CD4-positive, CD25-positive, alpha-beta regulatory T cell (primary cell): ENCODE measurements around the gene UBR2. TPM values are rescaled to one million over a fixed set of nuclear protein-coding genes. Genes with fewer than 3 reads are reported as not detected.
"Not testable (repeated sequence)": the region's sequence is repeated elsewhere in the genome, so short reads cannot be mapped to it uniquely, and the experiment has no call there.

Experiments used
- ATAC-seq, 2 donors: fragments of 150-1000 bp; cut with Tn5 transposase; one replicate each; pipeline ENCODE4 v1.10.0; 2021; ENCODE audit warnings: low read depth in 2 of 2, moderate number of reproducible peaks in 2 of 2, moderate library complexity in 1 of 2
- DNase-seq, 3 donors: peaks; one replicate each; pipeline versions ENCODE4 v3.0.0 to v3.0.0-alpha.2; 2012 to 2022; ENCODE audit warnings: mixed read lengths in 1 of 3
- H3K27ac ChIP-seq: one replicate; pipeline ENCODE4 v1.7.0; 2013; ENCODE audit warnings: mild to moderate bottlenecking, low read length; ENCODE audit not compliant: insufficient read depth, poor library complexity, severe bottlenecking
- H3K27me3 ChIP-seq: one replicate; pipeline ENCODE4 v1.7.0; 2013; ENCODE audit warnings: low read length; ENCODE audit not compliant: control insufficient read depth, insufficient read depth
- H3K36me3 ChIP-seq: one replicate; pipeline ENCODE4 v1.7.0; 2013; ENCODE audit warnings: mild to moderate bottlenecking, low read length, moderate library complexity; ENCODE audit not compliant: control insufficient read depth, insufficient read depth
- H3K4me1 ChIP-seq: 2 replicates; pipeline ENCODE4 v1.7.0; 2013; ENCODE audit warnings: mild to moderate bottlenecking, low read length; ENCODE audit not compliant: insufficient read depth, control insufficient read depth, poor library complexity, severe bottlenecking
- H3K4me3 ChIP-seq: one replicate; pipeline ENCODE4 v1.7.0; 2013; ENCODE audit warnings: low read depth, mild to moderate bottlenecking, low read length, moderate library complexity
- H3K9me3 ChIP-seq, 2 experiments: 1 replicate in 1 of 2; 2 replicates in 1 of 2; pipeline ENCODE4 v1.7.0; 2013; ENCODE audit warnings: low read length in 2 of 2, mild to moderate bottlenecking in 1 of 2, moderate library complexity in 1 of 2; ENCODE audit not compliant: control insufficient read depth in 2 of 2
- H3K27ac Mint-ChIP-seq, 3 donors: one replicate each; pipeline ENCODE4 v1.8.0; 2020 to 2022; ENCODE audit warnings: mild to moderate bottlenecking in 3 of 3, mixed read lengths in 3 of 3, moderate library complexity in 2 of 3
- H3K27me3 Mint-ChIP-seq: one replicate; pipeline ENCODE4 v1.8.0; 2022; ENCODE audit warnings: mild to moderate bottlenecking, mixed read lengths
- H3K36me3 Mint-ChIP-seq: one replicate; pipeline ENCODE4 v1.8.0; 2020; ENCODE audit warnings: mixed read lengths
- H3K4me1 Mint-ChIP-seq, 4 donors: one replicate each; pipeline ENCODE4 v1.8.0; 2020 to 2022; ENCODE audit warnings: mixed read lengths in 4 of 4, mild to moderate bottlenecking in 1 of 4
- H3K4me3 Mint-ChIP-seq, 4 donors: one replicate each; pipeline ENCODE4 v1.8.0; 2020 to 2022; ENCODE audit warnings: mild to moderate bottlenecking in 4 of 4, mixed read lengths in 4 of 4, moderate library complexity in 3 of 4
- H3K9me3 Mint-ChIP-seq, 7 donors: one replicate each; pipeline ENCODE4 v1.8.0; 2020 to 2022; ENCODE audit warnings: mixed read lengths in 7 of 7, mild to moderate bottlenecking in 3 of 7, moderate library complexity in 2 of 7
- polyA plus RNA-seq, 4 donors: library from polyadenylated mRNA; unstranded; fragments of 300-500 nt; fragmentation: Illumina TruSeq; gene quantifications; one replicate each; pipeline ENCODE4 v1.2.3, GENCODE V29; 2021
- total RNA-seq: library from RNA; stranded (reverse); gene quantifications from one replicate; pipeline ENCODE4 v1.2.3, GENCODE V29; 2022

Gene UBR2
- total and polyA plus RNA-seq, 5 donors from 2014 or later: 9.9 to 50.2 (median 11.5) TPM

DNA sequence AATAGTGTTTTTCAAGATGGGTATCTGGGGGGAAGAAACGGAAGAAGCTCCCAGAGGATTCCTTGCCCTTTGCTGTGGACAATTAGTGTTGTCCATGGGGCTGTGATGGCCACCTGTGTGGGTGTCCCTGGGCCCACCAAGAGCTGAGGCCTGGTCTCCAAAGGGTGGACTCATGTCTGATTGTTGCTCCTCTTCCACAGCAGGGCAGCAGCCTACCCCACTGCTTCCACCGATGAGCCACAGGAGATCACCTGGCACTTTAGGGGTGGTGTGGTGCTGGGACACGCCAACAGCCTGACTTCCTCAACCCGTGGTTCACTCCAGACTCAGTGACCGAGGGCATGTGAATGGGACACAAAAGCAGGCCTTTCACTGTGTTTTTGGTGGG, 133.4 kb downstream of the UBR2 start:
- ATAC-seq (no peak), DNase-seq (no peak)
- Histone ChIP-seq H3K4me1 (peaks cover 10% of the 10 kb centered on the region), H3K4me3 (no peak overlapping the region), H3K36me3 (peaks cover 9% of the 10 kb centered on the region), H3K27ac (no peak overlapping the region), H3K9me3 (no peaks in the 10 kb centered on the region), H3K27me3 (no peaks in the 10 kb centered on the region)
- Mint-ChIP-seq H3K4me3 (no peak overlapping the region), H3K36me3 (peaks cover 15% of the 10 kb centered on the region), H3K9me3 (no peaks in the 10 kb centered on the region), H3K27ac (no peak overlapping the region), H3K27me3 (peaks cover 4% of the 10 kb centered on the region), H3K4me1 (peaks cover 13 to 30% (median 26%) of the 10 kb centered on the region in 4 donors)

DNA sequence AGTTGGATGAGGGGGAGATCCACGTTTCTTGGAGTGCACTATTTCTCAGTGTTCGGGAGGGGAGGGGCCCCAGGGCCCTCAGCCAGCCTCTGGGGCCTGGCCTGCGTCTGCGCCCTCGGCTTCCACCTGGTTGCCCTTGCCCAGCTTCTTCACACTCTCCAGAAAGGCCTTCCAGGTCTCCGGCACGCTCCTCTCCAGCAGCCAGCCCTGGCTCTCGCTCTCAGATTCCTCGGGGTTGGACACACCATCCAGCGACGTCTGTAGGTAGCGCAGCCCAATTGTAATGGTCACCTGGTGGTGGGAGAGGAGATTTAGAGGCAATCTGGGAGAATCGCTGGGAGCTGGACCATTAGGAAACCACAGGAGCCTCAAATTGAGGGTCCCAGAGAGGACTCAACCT, 134.4 kb downstream of the UBR2 start:
- no peaks in the 10 kb centered on the region for H3K9me3 ChIP-seq
- H3K4me3 Mint-ChIP-seq: no peak overlapping the region
- peaks cover 10% of the 10 kb centered on the region for H3K4me1 ChIP-seq
- H3K4me3 ChIP-seq: no peak overlapping the region
- H3K27me3 ChIP-seq: no peaks in the 10 kb centered on the region
- H3K9me3 Mint-ChIP-seq: no peaks in the 10 kb centered on the region
- ATAC-seq (no peak), DNase-seq (no peak)
- H3K27ac ChIP-seq: no peak overlapping the region
- H3K27me3 Mint-ChIP-seq: peaks cover 4% of the 10 kb centered on the region
- H3K36me3 Mint-ChIP-seq: peaks cover 10% of the 10 kb centered on the region
- peak overlapping the region in 2 of 3 donors; percentile 72 to 86 for H3K27ac Mint-ChIP-seq
- H3K4me1 Mint-ChIP-seq: peaks cover 8 to 26% (median 19%) of the 10 kb centered on the region in 4 donors
- H3K36me3 ChIP-seq: no peaks in the 10 kb centered on the region

DNA sequence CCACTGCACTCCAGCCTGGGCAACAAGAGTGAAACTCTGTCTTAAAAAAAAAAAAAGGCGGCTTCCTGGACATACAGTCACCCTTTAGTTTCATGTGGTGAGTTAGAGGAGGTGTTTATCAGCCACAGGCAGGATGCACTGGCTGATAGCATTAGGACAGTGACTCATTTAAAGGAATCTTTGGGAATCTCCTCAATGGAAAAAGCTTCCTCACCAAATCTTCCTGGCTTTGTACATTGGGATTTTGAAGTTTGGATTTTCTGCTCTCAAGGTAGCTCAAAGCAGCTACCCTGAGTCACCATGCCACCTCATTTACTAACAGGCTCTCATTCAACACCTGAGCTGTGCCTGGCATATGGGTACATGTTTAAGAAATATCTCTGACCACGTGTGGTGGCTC, 138.4 kb downstream of the UBR2 start:
- H3K27ac ChIP-seq: no peak overlapping the region
- H3K36me3 ChIP-seq: no peaks in the 10 kb centered on the region
- no peaks in the 10 kb centered on the region for H3K9me3 Mint-ChIP-seq
- ATAC-seq: no peak
- DNase-seq: no peak
- no peaks in the 10 kb centered on the region for H3K9me3 ChIP-seq
- no peaks in the 10 kb centered on the region for H3K27me3 ChIP-seq
- H3K4me3 Mint-ChIP-seq: no peak overlapping the region
- H3K27me3 Mint-ChIP-seq: peaks cover 4% of the 10 kb centered on the region
- no peaks in the 10 kb centered on the region for H3K4me1 ChIP-seq
- no peaks in the 10 kb centered on the region for H3K4me1 Mint-ChIP-seq
- no peaks in the 10 kb centered on the region for H3K36me3 Mint-ChIP-seq
- no peak overlapping the region for H3K27ac Mint-ChIP-seq
- H3K4me3 ChIP-seq: no peak overlapping the region

DNA sequence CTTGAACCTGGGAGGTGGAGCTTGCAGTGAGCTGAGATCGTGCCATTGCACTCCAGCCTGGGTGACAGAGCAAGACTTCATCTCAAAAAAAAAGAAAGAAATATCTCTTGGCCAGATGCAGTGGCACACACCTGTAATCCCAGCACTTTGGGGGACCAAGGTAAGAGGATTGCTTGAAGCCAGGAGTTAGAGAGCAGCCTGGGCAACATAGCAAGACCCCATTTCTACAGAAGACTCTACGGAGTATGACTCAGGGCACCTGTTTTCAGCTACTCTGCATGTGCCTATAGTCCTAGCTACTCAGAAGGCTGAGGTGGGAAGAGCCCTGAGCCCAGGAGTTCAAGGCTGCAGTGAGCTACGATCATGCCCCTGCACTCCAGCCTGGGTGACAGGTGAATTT, 139.0 kb downstream of the UBR2 start:
- H3K4me1 ChIP-seq, H3K9me3 ChIP-seq, H3K27ac ChIP-seq, H3K36me3 Mint-ChIP-seq, H3K27me3 Mint-ChIP-seq, ATAC-seq, H3K9me3 Mint-ChIP-seq, H3K27ac Mint-ChIP-seq, H3K4me1 Mint-ChIP-seq, H3K4me3 Mint-ChIP-seq, H3K36me3 ChIP-seq, DNase-seq, H3K27me3 ChIP-seq, H3K4me3 ChIP-seq: not testable (repeated sequence)

DNA sequence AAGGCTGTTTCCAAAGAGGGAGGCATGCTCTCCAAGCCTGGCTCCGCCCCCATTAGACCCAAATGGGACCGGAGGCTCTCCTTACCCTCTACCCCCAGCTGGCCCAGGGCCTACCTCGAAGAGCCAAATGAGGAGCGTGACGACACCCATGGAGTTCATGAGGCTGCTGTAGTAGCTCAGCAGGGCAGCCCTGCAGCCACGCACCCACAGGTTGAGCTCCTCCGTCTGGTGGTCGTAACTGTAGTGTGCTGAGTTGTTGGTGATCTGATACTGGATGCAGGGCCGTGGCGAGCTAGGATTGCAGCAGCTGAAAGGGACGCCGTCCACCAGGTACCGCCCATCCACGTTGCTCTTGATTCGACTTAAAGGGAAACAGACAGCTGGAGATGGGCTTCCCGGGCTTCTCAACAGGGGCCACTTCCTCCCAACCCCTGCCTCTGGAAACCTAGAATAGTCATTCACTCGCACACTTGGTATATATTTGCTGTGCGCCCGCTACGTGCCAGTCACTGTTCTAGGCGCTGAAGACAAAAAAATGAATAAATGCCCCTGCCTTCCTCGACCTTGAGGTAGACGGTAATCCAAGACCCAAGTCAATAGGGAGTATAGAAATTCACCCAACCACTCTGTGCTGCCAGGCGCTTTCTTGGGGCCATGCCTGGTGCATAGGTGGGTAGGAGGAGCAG, 140.6 kb downstream of the UBR2 start:
- Histone ChIP-seq H3K27me3 (no peaks in the 10 kb centered on the region), H3K36me3 (no peaks in the 10 kb centered on the region), H3K27ac (no peak overlapping the region), H3K9me3 (no peaks in the 10 kb centered on the region), H3K4me1 (no peaks in the 10 kb centered on the region), H3K4me3 (no peak overlapping the region)
- ATAC-seq (no peak), DNase-seq (no peak)
- Mint-ChIP-seq H3K27me3 (no peaks in the 10 kb centered on the region), H3K36me3 (no peaks in the 10 kb centered on the region), H3K9me3 (no peaks in the 10 kb centered on the region), H3K4me1 (no peaks in the 10 kb centered on the region), H3K27ac (no peak overlapping the region), H3K4me3 (no peak overlapping the region)

DNA sequence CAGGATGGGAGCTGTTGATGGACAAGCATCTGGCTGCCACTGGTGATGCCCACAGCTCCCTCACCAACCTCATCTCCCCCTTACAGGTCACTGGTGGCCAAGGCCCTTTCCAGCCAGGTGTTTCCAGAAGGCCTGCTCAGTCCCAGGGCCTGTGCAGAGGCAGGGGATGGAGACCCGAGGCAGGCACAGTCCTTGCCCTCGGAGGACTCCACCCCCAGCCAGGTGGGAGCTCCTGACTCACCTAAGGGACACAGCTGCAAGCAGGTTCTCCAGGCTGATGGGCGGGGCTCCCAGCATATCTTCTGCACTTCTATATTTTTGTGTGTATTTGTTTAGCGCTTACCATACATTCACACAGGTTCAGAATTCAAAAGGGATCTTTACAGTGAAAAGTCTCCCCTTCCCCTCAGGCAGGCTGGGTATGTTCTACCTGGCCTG, 141.1 kb downstream of the UBR2 start:
- Mint-ChIP-seq H3K27ac (no peak overlapping the region), H3K27me3 (no peaks in the 10 kb centered on the region), H3K4me1 (no peaks in the 10 kb centered on the region), H3K36me3 (no peaks in the 10 kb centered on the region), H3K4me3 (no peak overlapping the region), H3K9me3 (no peaks in the 10 kb centered on the region)
- ATAC-seq: no peak
- DNase-seq: no peak
- Histone ChIP-seq H3K9me3 (no peaks in the 10 kb centered on the region), H3K27ac (no peak overlapping the region), H3K4me3 (no peak overlapping the region), H3K4me1 (no peaks in the 10 kb centered on the region), H3K27me3 (no peaks in the 10 kb centered on the region), H3K36me3 (no peaks in the 10 kb centered on the region)

DNA sequence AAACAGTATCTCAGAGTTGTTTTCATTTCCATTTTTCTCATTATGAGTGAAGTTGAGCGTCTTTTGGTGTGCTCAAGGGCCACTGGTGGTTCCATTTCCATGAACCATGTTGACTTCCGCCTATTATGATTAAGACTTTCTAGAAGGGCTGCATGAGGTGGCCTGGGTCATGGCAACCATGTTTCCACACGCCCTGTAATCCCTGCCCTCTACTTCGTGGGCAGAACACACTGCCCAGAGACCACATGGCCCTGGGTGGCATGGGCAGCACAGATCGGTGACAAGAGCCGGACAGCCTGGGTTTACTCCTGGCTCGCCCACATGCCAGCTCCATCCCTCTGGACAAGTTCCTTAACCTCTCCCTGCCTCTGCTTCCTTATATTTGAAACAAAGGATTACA, 143.8 kb downstream of the UBR2 start:
- Histone ChIP-seq H3K27me3 (no peaks in the 10 kb centered on the region), H3K36me3 (no peaks in the 10 kb centered on the region), H3K9me3 (peaks cover 0 to 7% of the 10 kb centered on the region in 2 experiments), H3K27ac (no peak overlapping the region), H3K4me3 (no peak overlapping the region), H3K4me1 (no peaks in the 10 kb centered on the region)
- DNase-seq: no peak
- Mint-ChIP-seq H3K4me3 (no peak overlapping the region), H3K36me3 (no peaks in the 10 kb centered on the region), H3K4me1 (no peaks in the 10 kb centered on the region), H3K27me3 (no peaks in the 10 kb centered on the region), H3K9me3 (peaks cover 0 to 7% (median 0%) of the 10 kb centered on the region in 7 donors), H3K27ac (no peak overlapping the region)
- ATAC-seq: no peak

DNA sequence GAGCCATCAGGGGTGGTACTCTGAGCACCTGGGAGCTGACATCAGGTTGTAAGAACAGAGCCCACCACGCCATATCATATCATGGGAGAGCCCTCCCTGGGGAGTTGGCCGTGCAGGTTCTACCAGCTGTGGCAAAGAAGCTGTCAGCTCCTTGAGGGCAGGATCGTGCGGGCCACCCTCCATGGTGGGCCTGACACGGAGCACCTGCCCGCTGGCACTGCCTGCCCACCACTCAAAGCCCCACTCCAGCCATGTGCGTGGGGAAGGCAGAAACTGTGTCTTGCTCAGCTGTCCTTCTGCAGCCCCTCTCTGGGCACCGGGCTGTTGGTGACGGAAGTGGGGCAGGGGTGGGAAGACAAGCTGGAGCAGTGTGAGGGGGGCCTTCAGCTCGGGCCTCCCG, 144.3 kb downstream of the UBR2 start:
- Histone ChIP-seq H3K27me3 (no peaks in the 10 kb centered on the region), H3K4me3 (no peak overlapping the region), H3K9me3 (peaks cover 0 to 7% of the 10 kb centered on the region in 2 experiments), H3K27ac (no peak overlapping the region), H3K36me3 (no peaks in the 10 kb centered on the region), H3K4me1 (no peaks in the 10 kb centered on the region)
- Mint-ChIP-seq H3K4me3 (no peak overlapping the region), H3K27ac (no peak overlapping the region), H3K4me1 (no peaks in the 10 kb centered on the region), H3K9me3 (peaks cover 0 to 7% (median 0%) of the 10 kb centered on the region in 7 donors), H3K27me3 (no peaks in the 10 kb centered on the region), H3K36me3 (no peaks in the 10 kb centered on the region)
- no peak for DNase-seq
- no peak for ATAC-seq
